A549 treated with CORT108297 at 1 μM for 4 hours (cell line): Measurements from ENCODE around the gene TET1. TPM values are rescaled to one million over a fixed set of nuclear protein-coding genes. Genes with fewer than 3 reads are reported as not detected.

Experiments
- total RNA-seq: library from RNA; stranded (reverse); fragments of 200-300 nt; extraction: Qiagen RNA extraction; gene quantifications from 5 replicates; pipeline ENCODE4 v1.2.3, GENCODE V29; 2022

The TET1 gene
- 0.35 to 0.58 TPM (median 0.53 TPM) in 5 replicates for total RNA-seq

GRCh38 chr10:68560186-68560942 is at the start of gene TET1:
TSS of gene TET1 (plus strand) at chr10:68560337. CDS start at chr10:68572339, 12,002 bp downstream.

GRCh38 chr10:68720793-68721672 is 160.9 kb downstream of the TET1 start, which contains the start of gene CCAR1:
TSS of gene CCAR1 (plus strand) at chr10:68721239. CDS start at chr10:68722505, 1,266 bp downstream.

Other genes with a start within 250 kb of the TET1 start
- gene HNRNPH3, start 228.3 kb upstream of the TET1 start, total RNA-seq = 180 to 284 TPM (median 191 TPM) in 5 replicates
- gene PBLD, start 227.4 kb upstream of the TET1 start, total RNA-seq = 2.5 to 3.7 TPM (median 3.2 TPM) in 5 replicates
- gene RUFY2, start 153.1 kb upstream of the TET1 start, total RNA-seq = 6.8 to 9.5 TPM (median 8.6 TPM) in 5 replicates
- 7.7 to 11.6 TPM (median 9.7 TPM) in 5 replicates for gene DNA2, start 88.4 kb upstream of the TET1 start, total RNA-seq
- 12.5 to 14.3 TPM (median 13.5 TPM) in 5 replicates for gene SLC25A16, start 32.8 kb upstream of the TET1 start, total RNA-seq
- 57.2 to 89.9 TPM (median 60.1 TPM) in 5 replicates for gene CCAR1, start 160.9 kb downstream of the TET1 start, total RNA-seq